ENCODE measurements around the gene FBXO36.

FBXO36 gene

DNA sequence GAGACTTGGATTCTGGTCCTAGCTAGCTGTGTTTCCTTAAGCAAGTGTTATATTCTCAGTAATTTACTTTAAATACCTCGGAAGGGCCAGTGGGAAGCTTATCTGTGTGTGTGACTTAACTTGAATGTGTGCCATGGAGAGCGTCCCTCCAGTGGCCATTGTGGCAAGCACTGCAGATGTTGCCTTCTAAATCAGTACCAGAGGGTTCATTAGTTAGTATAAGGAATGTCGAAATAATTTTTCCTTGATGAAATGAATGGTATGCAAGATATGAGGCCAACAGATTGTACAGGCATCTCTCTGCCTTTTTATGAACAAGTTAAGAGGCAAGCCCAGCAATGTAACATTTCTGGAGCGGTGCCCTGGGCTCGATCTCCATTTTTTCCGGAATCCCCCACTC is 52.0 kb downstream of the FBXO36 start:
- DNase-seq, result no peak

DNA sequence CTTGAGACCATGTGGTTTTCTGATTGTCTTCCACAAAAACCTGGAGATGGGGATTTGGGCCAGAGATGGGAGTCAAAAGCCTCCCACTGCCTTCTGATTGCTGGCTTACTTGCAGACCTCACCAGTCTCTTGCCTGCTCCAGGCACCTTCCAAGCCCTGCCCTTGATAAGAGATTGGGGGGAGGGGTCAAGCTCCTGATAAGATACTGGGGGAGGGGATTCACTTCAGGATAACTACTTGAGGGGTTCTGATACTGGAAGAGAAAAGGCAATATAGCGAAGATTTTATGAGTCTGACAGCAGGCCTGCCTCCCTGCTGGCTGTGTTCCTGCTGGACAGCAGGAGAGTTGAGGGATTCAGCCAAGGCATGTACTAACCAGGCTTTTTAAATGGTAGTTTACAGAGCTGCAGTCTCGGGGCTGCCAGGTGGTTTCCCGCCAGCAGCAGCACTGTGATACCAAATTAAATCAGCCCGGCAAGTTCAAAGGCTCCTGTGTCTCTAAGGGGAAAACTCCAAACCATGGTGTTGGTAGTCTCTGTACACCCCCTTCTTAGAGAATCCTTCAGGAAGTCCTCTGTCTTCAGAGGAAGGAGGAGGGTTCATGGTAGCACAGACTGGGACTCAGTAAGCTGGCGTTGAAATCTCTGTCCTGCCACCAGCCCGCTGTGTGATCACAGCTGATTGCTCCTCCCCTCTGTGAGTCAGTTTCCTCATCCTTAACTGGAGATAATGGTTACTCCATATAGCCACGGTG is 58.3 kb downstream of the FBXO36 start:
- DNase-seq, result no peak

DNA sequence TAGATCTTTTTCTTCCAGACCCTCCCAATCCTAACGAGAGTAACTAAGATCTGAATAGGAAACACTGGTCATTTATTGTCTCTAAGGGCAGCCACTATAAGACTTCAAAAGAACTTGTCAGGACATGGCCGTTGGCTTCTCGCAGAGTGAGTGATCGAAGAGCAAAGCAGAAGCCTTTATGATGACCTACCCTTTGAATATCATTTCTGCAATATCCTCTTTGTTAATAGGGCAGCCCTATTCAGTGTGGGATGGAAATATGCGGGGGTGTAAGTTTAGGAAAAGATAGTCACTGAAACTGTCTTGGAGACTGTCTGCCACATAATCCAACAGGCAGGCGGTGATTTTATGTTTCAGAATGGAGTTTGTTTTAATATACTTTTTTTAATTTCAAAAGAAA is 70.9 kb downstream of the FBXO36 start:
- DNase-seq, result no peak

DNA sequence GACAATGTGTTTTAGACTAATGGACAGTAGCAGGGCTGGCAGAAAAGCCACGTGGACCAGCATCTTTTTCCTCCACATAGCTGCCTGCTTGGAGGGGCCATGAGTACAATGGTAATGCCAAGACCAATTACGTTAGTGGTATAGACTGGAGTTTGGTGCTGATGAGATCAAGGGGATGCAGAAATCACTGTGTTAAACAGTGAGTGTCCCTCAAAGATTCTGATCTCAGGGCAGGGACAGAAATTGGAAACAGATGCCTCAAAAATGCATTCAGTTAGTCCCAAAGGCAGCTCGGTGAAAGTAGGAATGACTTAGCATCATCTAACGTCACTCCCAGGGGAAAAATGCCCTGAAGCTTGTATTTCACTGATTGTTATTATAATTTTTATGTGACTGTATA is 74.0 kb downstream of the FBXO36 start:
- DNase-seq, result no peak

DNA sequence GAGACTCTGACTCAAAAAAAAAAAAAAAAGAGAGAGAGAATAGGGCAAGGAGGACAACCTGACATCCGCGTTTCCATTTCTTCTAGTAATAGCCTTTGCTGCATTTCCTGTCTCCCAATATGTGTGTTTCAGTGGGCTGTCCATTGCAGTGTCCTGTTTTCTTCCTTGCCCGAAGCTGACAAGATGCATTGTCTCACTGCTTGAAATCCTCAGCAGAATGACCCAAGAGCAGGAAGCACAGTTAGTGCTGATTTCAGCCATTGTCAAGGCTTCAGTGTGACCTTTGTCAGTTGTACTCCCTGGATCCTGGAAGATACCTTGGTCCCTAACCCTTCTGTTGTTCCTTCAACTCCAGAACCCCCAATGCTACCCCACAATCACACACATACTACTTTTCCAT is 75.3 kb downstream of the FBXO36 start:
- no peak for DNase-seq

DNA sequence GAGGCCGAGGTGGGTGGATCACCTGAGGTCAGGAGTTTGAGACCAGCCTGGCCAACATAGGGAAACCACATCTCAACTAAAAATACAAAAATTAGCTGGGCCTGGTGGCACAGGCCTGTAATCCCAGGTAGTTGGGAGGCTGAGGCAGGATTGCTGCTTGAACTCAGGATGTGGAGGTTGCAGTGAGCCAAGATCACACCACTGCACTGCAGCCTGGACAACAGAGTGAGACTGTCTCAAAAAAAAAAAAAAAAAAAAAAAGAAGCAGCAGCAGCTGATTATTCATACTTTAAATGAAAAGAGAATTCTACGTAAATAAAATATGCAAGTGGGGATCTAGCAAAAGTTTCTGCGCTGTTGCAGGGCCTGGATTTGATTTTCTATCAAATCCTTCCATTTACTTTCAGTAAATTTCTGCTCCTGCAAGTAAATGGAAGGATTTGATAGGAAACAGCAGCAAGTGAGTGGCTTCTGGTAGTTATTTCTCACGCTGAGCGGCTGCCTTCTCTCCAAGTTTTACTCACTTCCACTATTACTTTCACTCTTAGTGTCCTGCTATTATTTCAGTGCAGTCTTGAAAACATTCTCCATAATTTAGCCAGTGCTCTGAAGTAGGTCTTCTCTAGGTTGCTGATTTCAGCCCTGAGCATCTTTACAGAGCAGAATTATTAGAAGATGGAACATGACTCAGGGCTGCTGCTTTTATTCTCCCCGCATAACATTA is 78.0 kb downstream of the FBXO36 start:
- DNase-seq, result no peak

DNA sequence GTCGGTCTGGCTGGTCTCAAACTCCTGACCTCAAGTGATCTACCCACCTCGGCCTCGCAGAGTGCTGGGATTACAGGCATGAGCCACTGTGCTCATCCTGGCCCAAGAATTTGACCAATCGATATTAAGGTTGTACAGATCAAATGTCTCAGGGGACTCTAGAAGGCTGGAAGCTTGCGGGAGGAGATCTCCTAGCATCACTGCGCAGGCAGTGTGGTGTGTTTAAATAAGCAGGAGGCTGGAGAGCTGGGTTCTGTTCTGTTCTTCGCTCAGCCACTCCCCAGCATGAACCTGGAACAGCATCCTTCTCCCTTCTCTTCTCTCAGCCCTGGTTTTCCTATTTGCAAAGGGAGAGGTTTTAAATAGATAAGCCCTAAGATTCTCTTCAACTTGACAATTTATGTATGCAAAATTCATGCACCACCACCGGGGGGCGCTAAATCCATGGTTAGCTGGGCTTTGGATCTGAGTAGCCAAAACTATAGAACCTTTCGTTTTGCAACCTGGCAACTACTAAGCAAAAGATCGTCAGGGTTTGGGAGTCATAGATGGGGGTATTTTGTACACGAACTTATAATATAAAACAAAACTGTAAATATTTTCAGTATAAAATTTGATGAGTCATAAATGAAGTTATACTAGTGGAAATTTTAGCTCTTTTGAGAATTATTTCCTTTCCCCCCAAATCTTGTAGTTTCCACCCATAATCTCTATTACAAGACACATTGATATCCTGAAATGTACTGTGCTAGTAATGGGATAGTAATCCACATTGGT is 85.8 kb downstream of the FBXO36 start:
- peak; percentile 63 to 75 for DNase-seq

DNA sequence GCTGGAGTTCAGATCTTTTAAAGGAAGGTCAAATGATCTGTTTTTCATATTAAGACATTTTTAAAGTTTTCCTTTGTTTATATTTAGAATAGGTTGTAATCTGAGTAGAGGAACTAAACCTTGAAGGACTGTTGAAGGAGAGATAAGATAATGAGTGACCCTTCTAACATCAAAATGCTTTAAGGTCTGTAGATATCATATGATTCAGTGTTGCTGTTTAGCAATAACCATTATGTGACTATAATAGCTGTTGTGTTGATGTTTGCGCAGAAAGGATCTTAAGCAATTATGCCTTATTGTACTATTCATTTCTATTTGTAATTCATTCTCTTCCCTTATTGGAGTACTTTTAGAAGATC is 86.4 kb downstream of the FBXO36 start:
- DNase-seq, result no peak

DNA sequence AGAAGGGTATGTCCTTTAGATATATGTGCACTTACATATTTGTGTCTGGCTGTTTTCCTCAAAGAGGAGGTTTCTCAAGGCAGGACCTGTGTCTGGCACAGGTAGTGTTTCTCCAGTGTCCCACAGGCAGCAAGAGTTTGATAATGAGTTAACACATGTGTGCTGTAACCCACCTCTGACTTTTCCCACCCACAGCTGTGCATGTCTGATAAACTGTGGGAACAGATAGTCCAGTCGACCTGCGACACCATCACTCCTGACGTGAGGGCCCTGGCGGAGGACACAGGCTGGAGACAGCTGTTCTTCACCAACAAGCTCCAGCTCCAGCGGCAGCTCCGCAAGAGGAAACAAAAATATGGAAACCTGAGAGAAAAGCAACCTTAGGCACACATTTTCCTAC is 88.2 kb downstream of the FBXO36 start:
- DNase-seq, result no peak

DNA sequence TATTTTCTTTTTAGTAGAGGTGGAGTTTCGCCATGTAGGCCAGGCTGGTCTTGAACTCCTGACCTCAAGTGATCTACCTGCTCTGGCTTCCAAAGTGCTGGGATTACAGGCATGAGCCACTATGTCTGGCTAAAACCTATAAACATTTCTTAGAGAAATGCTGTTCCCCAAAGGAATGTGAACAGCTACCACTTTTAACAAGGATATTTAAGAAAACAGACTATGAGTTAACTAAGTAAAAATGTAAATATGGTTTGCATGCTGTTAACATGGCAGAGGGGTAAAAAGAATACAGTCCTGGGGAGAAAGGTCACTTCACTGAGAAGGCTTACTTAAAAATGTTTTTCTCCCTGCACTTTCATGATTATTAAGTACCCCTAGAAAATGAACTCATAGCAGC is 89.3 kb downstream of the FBXO36 start:
- no peak for DNase-seq

DNA sequence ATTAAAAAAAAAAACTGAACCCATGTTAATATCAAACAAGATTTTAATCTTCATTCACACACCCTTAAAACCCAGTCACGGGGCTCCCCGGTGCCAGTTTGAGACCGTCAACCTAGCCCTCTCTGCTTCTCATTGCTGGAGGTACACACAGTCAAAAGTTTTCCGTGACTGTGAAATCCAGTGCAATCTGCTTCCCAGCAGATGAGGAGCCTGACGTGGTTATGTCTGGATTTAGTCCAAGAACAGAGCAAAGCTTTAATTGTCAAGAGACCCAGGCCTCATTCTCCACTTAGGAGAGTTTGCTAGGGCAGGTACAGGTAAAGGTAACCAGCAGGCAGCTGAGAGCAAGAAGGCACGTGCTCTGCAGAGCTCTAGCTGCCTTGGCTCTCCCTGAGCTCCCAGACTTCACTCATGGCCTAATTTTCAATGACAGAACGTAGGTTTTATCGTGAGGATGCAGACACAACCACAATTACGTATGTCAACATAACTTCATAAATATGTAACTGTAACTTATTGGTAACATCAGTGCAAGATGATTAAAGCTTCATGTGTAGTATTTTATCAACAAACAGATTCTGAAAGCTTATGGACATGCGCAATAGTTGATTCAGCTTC is 90.1 kb downstream of the FBXO36 start:
- no peak for DNase-seq

DNA sequence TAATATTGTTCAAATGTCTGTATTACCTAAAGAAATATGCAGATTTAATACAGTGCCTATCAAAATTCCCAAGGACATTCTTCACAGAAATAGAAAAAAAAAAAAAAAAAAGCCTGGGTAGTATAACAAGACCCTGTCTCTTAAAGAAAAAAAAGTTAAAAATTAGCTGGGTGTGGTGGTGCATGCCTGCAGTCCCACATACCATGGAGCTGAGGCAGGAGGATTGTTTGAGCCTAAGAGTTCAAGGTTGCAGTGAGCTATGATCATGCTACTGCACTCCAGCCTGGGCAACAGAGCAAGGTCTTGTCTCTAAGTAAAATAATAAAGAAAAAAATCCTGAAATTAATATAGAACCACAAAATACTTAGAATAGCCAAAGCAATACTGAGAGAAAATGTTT is 94.5 kb downstream of the FBXO36 start:
- no peak for DNase-seq

DNA sequence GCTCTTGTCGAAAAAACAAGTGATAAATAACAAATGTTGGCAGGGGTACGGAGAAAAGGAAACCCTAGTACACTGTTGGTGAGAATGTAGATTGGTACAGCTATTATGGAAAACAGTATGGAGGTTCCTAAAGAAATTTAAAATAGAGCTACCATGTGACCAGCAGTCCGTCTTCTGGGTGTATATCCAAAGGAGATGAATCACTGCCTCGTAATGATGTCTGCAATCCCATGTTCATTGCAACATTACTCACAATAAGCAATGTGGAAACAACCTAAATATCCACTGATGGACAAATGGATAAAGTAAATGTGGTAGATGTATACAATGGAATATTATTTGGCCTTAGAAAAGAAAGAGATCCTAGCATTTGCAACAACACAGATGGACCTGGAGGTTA is 95.8 kb downstream of the FBXO36 start:
- no peak for DNase-seq

DNA sequence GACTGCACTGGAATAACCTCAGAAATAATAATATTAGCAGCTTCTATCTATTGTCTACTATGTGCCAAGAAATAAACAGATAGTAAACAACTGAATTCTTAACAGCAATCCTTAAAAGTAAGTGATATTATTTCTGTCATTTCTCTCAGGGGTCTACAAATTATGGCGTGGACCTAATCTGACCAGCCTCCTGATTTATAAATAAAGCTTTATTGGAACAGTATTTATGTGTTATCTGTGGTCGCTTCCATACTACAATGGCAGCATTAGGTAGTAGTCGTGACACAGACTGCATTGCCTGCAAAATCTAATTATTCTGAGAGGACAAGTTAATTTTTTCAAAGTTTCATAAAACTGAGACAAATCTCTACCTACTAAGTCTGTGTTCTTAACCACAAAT is 97.4 kb downstream of the FBXO36 start:
- DNase-seq, result no peak

DNA sequence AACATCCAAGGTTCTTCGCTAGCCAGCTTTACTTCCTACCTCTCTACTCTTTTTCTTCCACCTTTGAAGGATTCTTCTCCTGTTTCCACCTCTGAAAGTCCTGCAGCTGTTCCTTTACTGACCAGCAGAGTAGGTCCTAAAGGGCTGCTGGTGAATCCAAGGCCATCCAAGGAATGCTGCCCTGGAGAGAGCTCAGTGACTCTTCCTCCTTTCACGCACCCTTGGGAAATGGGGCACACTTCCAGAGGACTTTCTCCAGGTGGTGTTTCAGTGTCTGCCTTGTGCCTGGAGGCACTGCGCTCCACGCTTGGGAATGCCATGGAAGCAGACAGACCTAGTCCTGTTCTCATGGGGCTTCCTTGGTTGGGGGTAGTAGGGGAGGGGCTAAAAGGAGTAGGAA is 101.0 kb downstream of the FBXO36 start:
- no peak for DNase-seq

DNA sequence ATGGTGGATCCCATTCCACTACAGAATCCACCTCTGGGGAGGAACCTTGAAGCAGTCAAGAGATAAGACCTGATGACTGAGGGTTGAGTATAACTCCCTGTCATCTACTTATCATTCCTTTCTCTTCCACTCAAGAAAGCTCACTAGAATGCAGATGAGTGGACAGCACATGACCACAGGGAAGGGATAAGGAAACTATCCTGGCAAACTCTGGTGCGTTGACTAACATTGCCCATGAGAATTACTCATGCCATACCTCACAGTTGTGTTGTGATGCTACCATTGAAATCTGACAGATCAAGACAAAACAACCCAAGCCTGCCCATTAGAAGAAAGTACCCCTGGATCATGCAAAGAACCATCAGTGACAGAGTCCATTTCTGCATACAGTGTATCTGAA is 119.9 kb downstream of the FBXO36 start:
- DNase-seq, result no peak

DNA sequence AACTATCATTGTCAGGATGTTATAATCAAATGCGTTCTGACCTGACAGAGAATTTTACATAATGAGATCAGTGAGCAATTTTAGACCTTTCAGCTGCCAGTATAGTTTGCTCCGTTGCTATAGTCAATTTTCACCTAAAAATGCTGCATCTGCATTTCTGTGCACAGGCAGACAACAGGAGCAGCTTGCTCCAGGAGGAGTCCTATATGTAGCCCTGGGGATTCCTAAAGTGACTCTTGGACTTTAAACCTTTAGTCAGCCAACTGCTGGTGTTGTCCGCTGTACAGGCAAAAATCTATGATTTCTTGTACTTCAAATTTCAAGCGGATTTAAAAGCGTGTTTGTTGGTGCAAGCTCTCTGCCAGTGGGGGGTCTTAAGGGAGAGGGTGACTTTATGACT is 120.7 kb downstream of the FBXO36 start:
- no peak for DNase-seq

DNA sequence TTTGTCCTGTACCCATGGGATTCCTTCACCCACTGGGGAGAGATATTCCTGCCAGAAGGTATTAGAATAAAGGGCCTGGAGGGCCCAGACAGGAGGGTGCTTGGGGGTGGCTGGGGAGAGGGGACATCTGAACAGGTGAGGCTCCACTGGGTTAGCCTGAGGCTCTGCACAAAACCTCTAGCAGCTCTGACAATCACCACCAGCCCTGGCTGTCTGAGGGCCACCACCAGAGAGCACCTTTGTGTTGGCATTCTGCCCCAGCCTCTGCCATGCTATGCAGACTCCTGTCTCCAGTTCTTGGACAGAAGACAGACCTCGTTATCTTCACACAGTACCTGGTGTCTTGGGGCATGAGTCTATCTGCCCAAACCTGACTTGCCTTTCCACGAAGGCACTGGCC is 121.2 kb downstream of the FBXO36 start:
- DNase-seq, result no peak

DNA sequence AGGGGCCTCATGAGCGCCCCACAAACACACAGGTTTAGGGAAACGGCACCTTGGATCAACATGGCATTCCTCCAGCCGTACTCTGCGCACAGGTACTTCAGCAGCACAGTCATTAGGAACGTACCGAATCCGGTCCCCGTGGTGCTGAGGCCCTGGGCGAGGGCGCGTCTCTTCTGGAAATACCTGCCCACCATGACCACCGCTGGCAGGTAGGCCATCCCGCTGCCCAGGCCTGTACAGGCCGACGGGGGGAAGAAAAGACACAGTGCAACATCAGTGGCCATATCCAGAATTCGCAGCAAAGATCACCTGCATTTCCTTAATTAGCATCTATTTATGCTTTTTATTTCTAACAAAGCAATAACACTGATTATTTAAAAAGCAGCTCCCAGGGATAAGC is 124.2 kb downstream of the FBXO36 start:
- no peak for DNase-seq

DNA sequence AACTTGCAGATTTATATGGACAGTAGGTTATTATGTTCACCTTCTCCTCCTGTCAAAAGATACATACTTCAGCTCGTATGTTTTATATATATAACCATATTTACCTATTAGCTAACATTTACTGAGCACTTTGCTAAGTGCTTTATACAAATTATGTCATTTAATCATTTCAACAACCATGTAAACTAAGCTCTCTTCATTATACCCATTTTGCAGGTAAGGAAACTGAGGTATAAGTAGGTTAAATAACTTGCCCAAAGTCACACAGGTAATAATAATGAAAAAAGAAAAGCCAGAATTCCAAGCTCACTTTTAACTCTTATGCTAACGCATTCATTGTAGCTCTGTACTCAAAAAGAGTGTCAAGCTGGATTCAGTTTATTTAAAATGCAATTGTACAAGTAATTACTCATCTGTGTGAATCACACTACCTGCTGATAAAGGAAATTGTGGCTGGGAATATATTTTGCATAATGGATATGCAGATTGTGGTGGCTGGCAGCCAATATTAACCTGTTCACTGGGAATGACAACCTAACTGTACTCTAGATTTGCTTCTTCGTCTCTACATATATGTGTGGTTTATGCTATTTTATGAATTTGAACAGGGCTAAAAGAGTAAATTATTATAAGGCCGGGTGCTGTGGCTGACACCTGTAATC is 125.8 kb downstream of the FBXO36 start:
- no peak for DNase-seq

DNA sequence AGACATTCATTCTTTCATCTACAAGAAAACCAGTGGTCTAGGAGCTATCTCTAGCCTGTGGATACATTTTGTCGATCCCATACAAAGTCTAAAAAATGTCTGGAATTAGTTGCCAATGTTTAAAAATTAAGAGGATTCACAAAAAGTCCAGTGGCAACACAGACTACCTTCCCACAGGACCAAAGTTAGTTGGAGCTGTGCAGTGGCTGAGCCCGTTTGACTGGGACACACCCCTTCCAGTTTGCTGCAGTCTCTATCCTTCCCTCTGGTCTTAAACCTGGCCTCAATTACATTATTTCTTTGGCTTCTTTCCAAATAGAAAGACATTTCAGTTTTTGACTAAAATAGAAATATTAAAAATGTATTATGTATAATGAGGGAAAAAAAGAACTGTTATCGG is 127.8 kb downstream of the FBXO36 start:
- DNase-seq, result no peak

DNA sequence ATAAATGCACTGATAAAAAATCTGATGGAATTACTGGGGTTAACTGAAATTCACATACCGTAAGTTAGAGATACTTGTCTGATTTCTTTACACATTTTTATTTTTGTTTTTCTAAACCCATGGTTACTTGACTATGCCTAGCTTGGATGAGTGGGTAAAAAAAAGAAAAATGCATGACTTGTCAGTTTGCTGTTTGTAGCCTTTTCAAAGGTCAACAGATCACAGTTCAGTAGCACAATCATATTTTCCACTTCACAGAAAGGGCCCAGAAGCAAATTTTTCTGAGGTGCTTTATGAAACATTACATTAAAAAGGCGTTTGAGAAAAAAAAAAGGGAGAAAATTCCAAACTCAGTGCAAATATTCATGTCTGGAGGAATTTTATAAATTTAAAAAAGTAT is 130.0 kb downstream of the FBXO36 start:
- no peak for DNase-seq
